ENCODE data around the gene TMC4.

GRCh38 chr19:54169149-54169740 is 3.7 kb downstream of the TMC4 start:
- no peak for TF ChIP-seq POLR2AphosphoS5 (IDR thresholded peaks at IDR 0.05)
- no peak for TF ChIP-seq CTCF (IDR thresholded peaks at IDR 0.05)
